CD14-positive monocyte (primary cell): Measurements from ENCODE around the gene PNLDC1. TPM values are rescaled to one million over a fixed set of nuclear protein-coding genes. Genes with fewer than 3 reads are reported as not detected.

Source experiments
- DNase-seq, 3 donors: peaks; one replicate each; pipeline ENCODE4 v3.0.0-alpha.2; 2011 to 2022
- H2AFZ ChIP-seq: 2 replicates; pipeline ENCODE4 v1.6.0; 2012; ENCODE audit warnings: mild to moderate bottlenecking, low read depth, low read length, inconsistent platforms; ENCODE audit not compliant: insufficient read depth, poor library complexity, severe bottlenecking
- H3K27ac ChIP-seq, 2 donors: 1 replicate in 1 of 2; 2 replicates in 1 of 2; pipeline ENCODE4 v1.5.1; 2012 to 2013; ENCODE audit warnings: low read length in 2 of 2, control low read depth in 1 of 2, inconsistent platforms in 1 of 2, low read depth in 1 of 2, mild to moderate bottlenecking in 1 of 2
- H3K27me3 ChIP-seq, 2 donors: one replicate each; pipeline versions ENCODE4 v1.6.0 to v1.6.1; 2011 to 2013; ENCODE audit warnings: low read length in 2 of 2; ENCODE audit not compliant: control insufficient read depth in 2 of 2, insufficient read depth in 2 of 2
- H3K36me3 ChIP-seq, 2 donors: replicated peaks in 1 of 2; 1 replicate in 1 of 2; 2 replicates in 1 of 2; pipeline versions ENCODE4 v1.5.1 to v1.6.1; 2012 to 2013; ENCODE audit warnings: low read length in 2 of 2, control low read depth in 1 of 2, inconsistent platforms in 1 of 2, mild to moderate bottlenecking in 1 of 2; ENCODE audit not compliant: insufficient read depth in 2 of 2, control insufficient read depth in 1 of 2
- H3K4me1 ChIP-seq, 2 donors: 1 replicate in 1 of 2; 2 replicates in 1 of 2; pipeline versions ENCODE4 v1.5.1 to v1.6.1; 2012 to 2013; ENCODE audit warnings: low read length in 2 of 2, control low read depth in 1 of 2, inconsistent platforms in 1 of 2, mild to moderate bottlenecking in 1 of 2, moderate library complexity in 1 of 2; ENCODE audit not compliant: insufficient read depth in 2 of 2, control insufficient read depth in 1 of 2
- H3K4me2 ChIP-seq: replicated peaks from 2 replicates; pipeline ENCODE3; 2012; ENCODE audit warnings: low read length, moderate library complexity, mild to moderate bottlenecking; ENCODE audit not compliant: poor library complexity, severe bottlenecking; ENCODE audit errors: extremely low read depth
- H3K4me3 ChIP-seq, 3 experiments: fragments of 200-600 bp in 1 of 3; sonication (generic) in 1 of 3; replicated peaks in 1 of 3; 1 replicate in 2 of 3; 2 replicates in 1 of 3; pipeline ENCODE4 v1.5.1; 2011 to 2013; ENCODE audit warnings: low read length in 3 of 3, mild to moderate bottlenecking in 3 of 3, control low read depth in 2 of 3, low read depth in 2 of 3, inconsistent platforms in 1 of 3, moderate library complexity in 1 of 3
- H3K79me2 ChIP-seq: 2 replicates; pipeline ENCODE4 v1.6.0; 2012; ENCODE audit warnings: mild to moderate bottlenecking, control low read depth, inconsistent platforms, low read length, moderate library complexity; ENCODE audit not compliant: insufficient read depth
- H3K9ac ChIP-seq: 2 replicates; pipeline ENCODE4 v1.6.0; 2017; ENCODE audit warnings: low read length, mild to moderate bottlenecking; ENCODE audit not compliant: insufficient read depth, poor library complexity, severe bottlenecking
- H3K9me3 ChIP-seq, 2 donors: replicated peaks in 1 of 2; 1 replicate in 1 of 2; 2 replicates in 1 of 2; pipeline versions ENCODE4 v1.5.1 to v1.6.1; 2012 to 2013; ENCODE audit warnings: low read length in 2 of 2, control low read depth in 1 of 2; ENCODE audit not compliant: control insufficient read depth in 1 of 2, insufficient read depth in 1 of 2
- H4K20me1 ChIP-seq: 2 replicates; pipeline ENCODE4 v1.6.0; 2012; ENCODE audit warnings: mild to moderate bottlenecking, low read length, control low read depth, moderate library complexity; ENCODE audit not compliant: insufficient read depth
- H3K27ac Mint-ChIP-seq, 7 donors: one replicate each; pipeline ENCODE4 v1.8.0; 2020; ENCODE audit warnings: mild to moderate bottlenecking in 7 of 7, mixed read lengths in 7 of 7, moderate library complexity in 6 of 7, inconsistent platforms in 2 of 7
- H3K27me3 Mint-ChIP-seq, 3 donors: one replicate each; pipeline ENCODE4 v1.8.0; 2021 to 2022; ENCODE audit warnings: low read depth in 3 of 3, mild to moderate bottlenecking in 3 of 3, mixed read lengths in 3 of 3, moderate library complexity in 3 of 3, inconsistent platforms in 1 of 3
- H3K36me3 Mint-ChIP-seq, 2 donors: one replicate each; pipeline ENCODE4 v1.8.0; 2020; ENCODE audit warnings: mixed read lengths in 2 of 2, inconsistent platforms in 1 of 2, mild to moderate bottlenecking in 1 of 2
- H3K4me1 Mint-ChIP-seq: one replicate; pipeline ENCODE4 v1.8.0; 2020; ENCODE audit warnings: mild to moderate bottlenecking, mixed read lengths
- H3K4me3 Mint-ChIP-seq, 2 donors: one replicate each; pipeline ENCODE4 v1.8.0; 2020; ENCODE audit warnings: mild to moderate bottlenecking in 2 of 2, mixed read lengths in 2 of 2, moderate library complexity in 1 of 2
- H3K9me3 Mint-ChIP-seq, 7 donors: one replicate each; pipeline ENCODE4 v1.8.0; 2020 to 2022; ENCODE audit warnings: mixed read lengths in 7 of 7, mild to moderate bottlenecking in 6 of 7, moderate library complexity in 6 of 7, inconsistent platforms in 2 of 7
- intact Hi-C, 2 donors: fragments of 100-400 bp; cut with micrococcal nuclease; formaldehyde crosslinking; loops; one replicate each; pipeline versions ENCODE4 v1.15.0 to v1.15.1; 2023
- polyA plus RNA-seq, 3 donors: library from polyadenylated mRNA; depleted of rRNA in 1 of 3; unstranded in 2 of 3; stranded (reverse) in 1 of 3; fragments of 300-500 nt in 2 of 3; fragments of >200 nt in 1 of 3; fragmentation: Illumina TruSeq in 2 of 3; gene quantifications; 1 replicate in 2 of 3; 2 replicates in 1 of 3; pipeline ENCODE4 v1.2.3, GENCODE V29; 2012 to 2021
- TF ChIP-seq, protein P1 (sequence below): fragments of 200-600 bp; IDR thresholded peaks from one replicate; pipeline ENCODE4 v1.8.0; 2022; ENCODE audit warnings: antibody characterized with exemption, mild to moderate bottlenecking

Gene PNLDC1
- polyA plus RNA-seq, 3 donors = 0.56 TPM; not detected in 2

DNA sequence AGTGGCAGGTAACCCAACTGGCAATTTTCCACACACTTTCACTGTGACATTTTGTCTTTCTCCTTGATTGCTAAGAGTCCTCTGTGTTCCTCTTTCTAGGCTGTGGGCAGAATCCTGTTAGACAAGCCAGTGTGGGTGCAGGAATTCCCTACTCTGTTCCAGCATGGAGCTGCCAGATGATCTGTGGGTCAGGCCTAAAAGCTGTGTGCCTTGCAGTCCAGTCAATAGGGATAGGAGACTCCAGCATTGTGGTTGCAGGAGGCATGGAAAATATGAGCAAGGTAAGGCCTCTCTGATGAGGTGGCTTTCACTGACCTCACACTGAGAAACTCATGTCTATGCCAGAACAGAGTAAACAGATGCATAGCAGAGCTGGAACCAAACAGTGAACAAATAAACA, 33.2 kb upstream of the PNLDC1 start:
- Histone ChIP-seq H3K27ac (no peak overlapping the region), H3K36me3 (peaks cover 20 to 65% of the 10 kb centered on the region in 2 donors), H2AFZ (no peak overlapping the region), H3K9ac (no peak overlapping the region), H3K27me3 (no peaks in the 10 kb centered on the region), H3K79me2 (no peaks in the 10 kb centered on the region), H3K9me3 (no peaks in the 10 kb centered on the region), H4K20me1 (no peaks in the 10 kb centered on the region), H3K4me2 (no peak overlapping the region), H3K4me3 (no peak overlapping the region), H3K4me1 (peaks cover 7 to 10% of the 10 kb centered on the region in 2 donors)
- Mint-ChIP-seq H3K4me3 (no peak overlapping the region), H3K4me1 (peaks cover 7% of the 10 kb centered on the region), H3K27me3 (no peaks in the 10 kb centered on the region), H3K36me3 (peaks cover 48 to 66% of the 10 kb centered on the region in 2 donors), H3K27ac (peak overlapping the region in 1 of 7 donors; percentile 2), H3K9me3 (peaks cover 0 to under 1% (median 0%) of the 10 kb centered on the region in 7 donors)
- TF ChIP-seq, protein P1, sequence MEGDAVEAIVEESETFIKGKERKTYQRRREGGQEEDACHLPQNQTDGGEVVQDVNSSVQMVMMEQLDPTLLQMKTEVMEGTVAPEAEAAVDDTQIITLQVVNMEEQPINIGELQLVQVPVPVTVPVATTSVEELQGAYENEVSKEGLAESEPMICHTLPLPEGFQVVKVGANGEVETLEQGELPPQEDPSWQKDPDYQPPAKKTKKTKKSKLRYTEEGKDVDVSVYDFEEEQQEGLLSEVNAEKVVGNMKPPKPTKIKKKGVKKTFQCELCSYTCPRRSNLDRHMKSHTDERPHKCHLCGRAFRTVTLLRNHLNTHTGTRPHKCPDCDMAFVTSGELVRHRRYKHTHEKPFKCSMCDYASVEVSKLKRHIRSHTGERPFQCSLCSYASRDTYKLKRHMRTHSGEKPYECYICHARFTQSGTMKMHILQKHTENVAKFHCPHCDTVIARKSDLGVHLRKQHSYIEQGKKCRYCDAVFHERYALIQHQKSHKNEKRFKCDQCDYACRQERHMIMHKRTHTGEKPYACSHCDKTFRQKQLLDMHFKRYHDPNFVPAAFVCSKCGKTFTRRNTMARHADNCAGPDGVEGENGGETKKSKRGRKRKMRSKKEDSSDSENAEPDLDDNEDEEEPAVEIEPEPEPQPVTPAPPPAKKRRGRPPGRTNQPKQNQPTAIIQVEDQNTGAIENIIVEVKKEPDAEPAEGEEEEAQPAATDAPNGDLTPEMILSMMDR = no peak
- intact Hi-C loops = no loop called here
- no peak for DNase-seq

DNA sequence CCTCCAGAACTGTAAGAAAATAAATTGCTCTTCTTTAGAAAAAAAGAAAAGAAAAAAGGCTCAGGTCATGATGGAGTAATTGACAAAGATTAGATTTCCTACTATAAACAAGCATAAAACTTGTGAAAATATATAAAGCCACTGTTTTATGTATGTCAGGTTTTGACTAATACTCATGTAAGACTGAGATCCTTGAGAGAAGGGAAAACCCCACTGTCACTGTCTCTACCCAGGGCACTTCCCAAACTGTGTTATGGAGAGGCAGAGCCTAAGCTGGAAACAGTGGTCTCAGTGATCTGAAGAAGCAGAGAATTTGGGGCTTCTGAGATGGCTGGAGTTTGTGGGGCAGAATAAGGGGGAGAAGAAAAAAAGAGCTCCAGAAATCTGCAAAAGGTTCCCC, 30.6 kb upstream of the PNLDC1 start:
- H3K36me3 ChIP-seq = peaks cover 20 to 65% of the 10 kb centered on the region in 2 donors
- no peak overlapping the region for H3K27ac Mint-ChIP-seq

More for the DNA sequence above, 30.6 kb upstream of the PNLDC1 start:
- Histone ChIP-seq H3K4me1 (no peaks in the 10 kb centered on the region), H3K4me2 (no peak overlapping the region), H2AFZ (no peak overlapping the region), H3K27me3 (no peaks in the 10 kb centered on the region), H4K20me1 (no peaks in the 10 kb centered on the region), H3K27ac (no peak overlapping the region), H3K4me3 (no peak overlapping the region), H3K79me2 (no peaks in the 10 kb centered on the region), H3K9me3 (no peaks in the 10 kb centered on the region), H3K9ac (no peak overlapping the region)
- intact Hi-C loops = no loop called here
- Mint-ChIP-seq H3K27me3 (no peaks in the 10 kb centered on the region), H3K36me3 (peaks cover 57 to 74% of the 10 kb centered on the region in 2 donors), H3K4me3 (no peak overlapping the region), H3K4me1 (no peaks in the 10 kb centered on the region), H3K9me3 (peaks cover 0 to 2% (median 0%) of the 10 kb centered on the region in 7 donors)
- no peak for DNase-seq
- TF ChIP-seq, protein P1 = no peak
